GM13977 (cell line): ENCODE results near the gene NTRK2.

Experiments
- DNase-seq: peaks from one replicate; pipeline ENCODE4 v3.0.0; 2012; ENCODE audit warnings: low spot score
- in situ Hi-C: fragments of 300-500 bp; cut with MboI; formaldehyde crosslinking; loops from one replicate; pipeline ENCODE4 v1.12.0; 2022; ENCODE audit warnings: low sequenced_read_pairs, low pct_unique_long_range_greater_than_20kb, mixed read lengths, inconsistent platforms; ENCODE audit not compliant: unreplicated experiment
- TF ChIP-seq, protein P1 (sequence below): IDR thresholded peaks from 2 replicates; pipeline ENCODE4 v1.5.1; 2012; ENCODE audit warnings: mild to moderate bottlenecking, control low read depth; ENCODE audit not compliant: insufficient read depth; ENCODE audit errors: extremely low read depth, missing control alignments

NTRK2 gene

DNA sequence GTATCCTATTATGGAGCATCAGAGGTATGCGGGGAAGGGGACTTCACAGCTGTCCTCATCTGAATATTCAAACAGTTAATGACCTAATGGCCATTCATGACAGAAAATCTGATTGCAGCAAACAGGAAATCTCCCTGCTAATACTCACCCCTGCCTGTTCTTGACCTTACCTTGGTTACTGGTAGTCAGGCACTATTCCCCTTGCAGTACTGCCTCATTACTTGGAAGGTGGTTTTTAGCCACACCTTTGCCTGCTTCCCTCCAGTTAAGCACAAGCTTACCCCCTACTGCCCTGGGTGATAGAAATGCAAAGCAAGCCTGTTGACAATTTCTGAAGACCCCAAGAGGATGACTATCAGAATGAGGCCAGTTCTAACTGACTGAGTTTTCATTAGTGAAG lies 332.4 kb downstream of the NTRK2 start:
- in situ Hi-C loops: no loop called here
- DNase-seq: no peak
- TF ChIP-seq, protein P1, sequence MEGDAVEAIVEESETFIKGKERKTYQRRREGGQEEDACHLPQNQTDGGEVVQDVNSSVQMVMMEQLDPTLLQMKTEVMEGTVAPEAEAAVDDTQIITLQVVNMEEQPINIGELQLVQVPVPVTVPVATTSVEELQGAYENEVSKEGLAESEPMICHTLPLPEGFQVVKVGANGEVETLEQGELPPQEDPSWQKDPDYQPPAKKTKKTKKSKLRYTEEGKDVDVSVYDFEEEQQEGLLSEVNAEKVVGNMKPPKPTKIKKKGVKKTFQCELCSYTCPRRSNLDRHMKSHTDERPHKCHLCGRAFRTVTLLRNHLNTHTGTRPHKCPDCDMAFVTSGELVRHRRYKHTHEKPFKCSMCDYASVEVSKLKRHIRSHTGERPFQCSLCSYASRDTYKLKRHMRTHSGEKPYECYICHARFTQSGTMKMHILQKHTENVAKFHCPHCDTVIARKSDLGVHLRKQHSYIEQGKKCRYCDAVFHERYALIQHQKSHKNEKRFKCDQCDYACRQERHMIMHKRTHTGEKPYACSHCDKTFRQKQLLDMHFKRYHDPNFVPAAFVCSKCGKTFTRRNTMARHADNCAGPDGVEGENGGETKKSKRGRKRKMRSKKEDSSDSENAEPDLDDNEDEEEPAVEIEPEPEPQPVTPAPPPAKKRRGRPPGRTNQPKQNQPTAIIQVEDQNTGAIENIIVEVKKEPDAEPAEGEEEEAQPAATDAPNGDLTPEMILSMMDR: no peak

DNA sequence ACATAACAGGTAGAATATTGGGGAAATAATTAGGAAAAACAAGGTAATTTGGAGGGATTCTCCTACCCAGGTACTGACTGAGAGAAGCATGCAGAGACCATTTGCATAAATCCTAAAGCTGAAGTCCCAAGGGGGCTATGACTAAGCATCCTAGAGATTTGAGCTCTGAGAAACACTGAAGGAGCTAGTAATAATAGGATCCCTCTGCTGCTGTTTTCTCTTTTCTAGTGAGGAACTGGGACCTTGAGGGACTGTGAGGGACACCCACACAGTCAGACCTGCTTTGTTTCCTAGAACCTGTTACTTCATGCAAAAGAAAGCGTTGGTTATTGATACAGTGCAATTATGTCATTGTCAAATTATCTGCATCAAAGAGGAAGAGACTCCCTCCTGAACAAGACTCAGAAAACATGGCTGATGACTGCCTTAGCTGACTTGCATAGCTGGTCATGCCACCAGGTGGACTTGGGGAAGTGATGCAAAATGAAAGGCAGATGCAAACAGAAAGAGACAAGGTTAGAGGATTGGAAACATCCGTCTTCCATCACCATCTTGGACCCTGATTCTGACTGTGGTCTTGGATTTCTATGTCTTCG lies 335.4 kb downstream of the NTRK2 start:
- TF ChIP-seq, protein P1: peak; percentile 6
- peak; percentile 38 for DNase-seq
- in situ Hi-C loops: no loop called here

DNA sequence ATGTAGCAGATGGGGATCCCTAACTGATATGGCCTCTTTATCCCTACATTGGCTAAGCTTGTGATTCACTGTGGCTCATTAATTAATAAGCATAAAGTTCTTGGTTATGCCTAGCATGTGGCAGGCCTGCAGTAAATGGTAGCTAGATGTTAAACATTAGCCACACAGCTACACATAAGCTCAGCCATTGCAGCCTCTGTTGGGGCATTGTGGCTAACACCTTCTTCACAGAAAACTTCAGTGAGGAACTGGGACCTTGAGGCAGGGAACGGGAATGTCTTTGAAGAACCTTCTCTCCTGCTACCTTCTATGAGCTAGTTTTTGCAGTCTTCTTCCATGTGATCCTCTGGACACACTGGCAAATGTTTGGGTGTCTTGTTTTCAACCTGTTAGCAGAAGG lies 338.2 kb downstream of the NTRK2 start:
- no peak for DNase-seq
- TF ChIP-seq, protein P1: no peak
- in situ Hi-C loops: no loop called here

DNA sequence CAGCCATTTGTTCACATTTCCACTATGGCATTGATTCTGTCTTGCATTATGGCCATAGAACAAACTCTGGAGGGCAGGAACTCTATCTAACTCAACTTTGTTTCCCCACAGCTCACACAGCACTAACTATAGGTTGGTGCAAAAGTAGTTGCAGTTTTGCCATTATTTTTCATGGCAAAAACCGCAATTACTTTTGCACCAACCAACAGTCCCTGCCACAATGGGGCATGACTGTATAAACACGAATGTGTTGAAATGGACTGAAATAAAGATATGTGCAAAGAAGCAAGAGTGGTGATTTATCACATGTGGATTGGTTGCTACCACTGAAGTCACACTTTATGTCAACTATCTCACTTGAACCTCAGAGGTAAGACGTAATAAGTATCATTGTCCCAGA lies 338.7 kb downstream of the NTRK2 start:
- in situ Hi-C loops: no loop called here
- TF ChIP-seq, protein P1: no peak
- no peak for DNase-seq

DNA sequence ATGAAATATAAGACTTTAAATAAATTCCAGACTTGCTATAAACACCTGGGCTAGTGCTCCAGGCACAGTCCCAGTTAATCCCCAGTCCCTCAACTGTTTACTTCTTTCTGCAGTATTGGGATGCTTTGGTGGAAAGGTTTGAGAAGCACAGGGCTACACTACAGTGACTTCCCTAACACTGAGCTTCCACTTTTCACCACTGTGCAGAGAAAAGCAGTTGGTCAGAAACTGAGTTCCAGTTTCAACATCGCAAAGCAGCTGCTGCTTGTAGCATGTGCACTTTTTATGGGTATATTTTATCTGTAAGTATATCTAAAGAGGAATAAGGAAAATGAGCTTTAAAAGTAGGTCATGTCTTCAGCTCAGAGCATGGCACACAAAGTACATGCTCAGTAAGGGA lies 339.7 kb downstream of the NTRK2 start:
- in situ Hi-C loops: no loop called here
- TF ChIP-seq, protein P1: no peak
- peak; percentile 18 for DNase-seq

DNA sequence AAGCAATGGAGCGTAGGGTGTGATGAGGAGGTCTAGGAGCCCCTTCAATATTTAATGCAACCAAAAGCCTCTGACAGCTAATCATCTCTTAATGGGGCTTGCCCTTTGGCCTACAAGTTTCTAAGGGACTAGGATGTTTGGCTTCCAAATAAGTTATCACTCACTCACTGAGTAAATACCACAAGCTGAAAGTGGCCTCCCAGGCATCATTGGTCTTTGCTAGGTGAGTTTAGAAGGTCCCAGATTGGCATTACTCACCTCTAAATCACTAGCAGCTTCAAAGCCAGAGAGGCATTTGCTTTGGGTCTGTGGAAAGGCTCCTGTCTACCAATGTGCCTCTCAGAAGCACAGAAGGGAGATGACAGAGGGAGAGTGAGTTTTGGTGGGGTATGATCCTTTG lies 344.2 kb downstream of the NTRK2 start:
- DNase-seq: no peak
- in situ Hi-C loops: no loop called here
- TF ChIP-seq, protein P1: no peak
